ENCODE data around the gene EXD3. TPM values are rescaled to one million over a fixed set of nuclear protein-coding genes. Genes with fewer than 3 reads are reported as not detected.

EXD3 gene
- total and polyA plus RNA-seq, 2 of the 13 experiments (the other 11 are each of a cell fraction or from before 2014, with no cell fraction given) = 2.7 to 4.8 TPM

DNA sequence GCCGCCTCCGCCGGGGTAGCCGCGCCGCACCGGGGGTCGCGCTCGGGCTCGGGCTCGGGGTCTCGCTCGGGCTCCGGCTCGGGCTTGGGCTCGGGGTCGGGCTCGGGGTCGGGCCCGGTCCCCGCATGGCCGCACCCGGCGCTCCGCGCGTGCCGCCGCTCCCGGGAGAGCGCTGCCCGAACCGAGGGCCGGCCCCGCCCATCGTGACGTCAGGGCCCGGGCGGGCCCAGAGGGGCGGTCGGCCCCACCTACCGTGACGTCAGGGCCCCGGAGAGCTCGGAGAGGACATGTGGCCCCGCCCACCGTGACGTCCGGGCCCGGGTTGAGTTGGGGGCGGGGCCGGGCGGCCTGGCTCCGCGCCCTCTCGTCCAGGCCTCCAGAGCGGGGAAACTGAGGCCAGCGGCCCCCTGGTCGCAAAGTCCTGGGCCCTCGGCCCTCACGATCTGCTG is 36.2 kb upstream of the EXD3 start, which contains the start of gene NSMF (continued):
- TF ChIP-seq, protein P1, sequence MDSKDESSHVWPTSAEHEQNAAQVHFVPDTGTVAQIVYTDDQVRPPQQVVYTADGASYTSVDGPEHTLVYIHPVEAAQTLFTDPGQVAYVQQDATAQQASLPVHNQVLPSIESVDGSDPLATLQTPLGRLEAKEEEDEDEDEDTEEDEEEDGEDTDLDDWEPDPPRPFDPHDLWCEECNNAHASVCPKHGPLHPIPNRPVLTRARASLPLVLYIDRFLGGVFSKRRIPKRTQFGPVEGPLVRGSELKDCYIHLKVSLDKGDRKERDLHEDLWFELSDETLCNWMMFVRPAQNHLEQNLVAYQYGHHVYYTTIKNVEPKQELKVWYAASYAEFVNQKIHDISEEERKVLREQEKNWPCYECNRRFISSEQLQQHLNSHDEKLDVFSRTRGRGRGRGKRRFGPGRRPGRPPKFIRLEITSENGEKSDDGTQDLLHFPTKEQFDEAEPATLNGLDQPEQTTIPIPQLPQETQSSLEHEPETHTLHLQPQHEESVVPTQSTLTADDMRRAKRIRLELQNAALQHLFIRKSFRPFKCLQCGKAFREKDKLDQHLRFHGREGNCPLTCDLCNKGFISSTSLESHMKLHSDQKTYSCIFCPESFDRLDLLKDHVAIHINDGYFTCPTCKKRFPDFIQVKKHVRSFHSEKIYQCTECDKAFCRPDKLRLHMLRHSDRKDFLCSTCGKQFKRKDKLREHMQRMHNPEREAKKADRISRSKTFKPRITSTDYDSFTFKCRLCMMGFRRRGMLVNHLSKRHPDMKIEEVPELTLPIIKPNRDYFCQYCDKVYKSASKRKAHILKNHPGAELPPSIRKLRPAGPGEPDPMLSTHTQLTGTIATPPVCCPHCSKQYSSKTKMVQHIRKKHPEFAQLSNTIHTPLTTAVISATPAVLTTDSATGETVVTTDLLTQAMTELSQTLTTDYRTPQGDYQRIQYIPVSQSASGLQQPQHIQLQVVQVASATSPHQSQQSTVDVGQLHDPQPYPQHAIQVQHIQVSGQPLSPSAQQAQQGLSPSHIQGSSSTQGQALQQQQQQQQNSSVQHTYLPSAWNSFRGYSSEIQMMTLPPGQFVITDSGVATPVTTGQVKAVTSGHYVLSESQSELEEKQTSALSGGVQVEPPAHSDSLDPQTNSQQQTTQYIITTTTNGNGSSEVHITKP (CRISPR knock-in tag; IDR thresholded peaks at IDR 0.05; ENCODE audit: low read depth) = no peak
- no peak for TF ChIP-seq ZNF564 (CRISPR knock-in tag; IDR thresholded peaks at IDR 0.05)
- TF ChIP-seq PITX1 (CRISPR knock-in tag; IDR thresholded peaks at IDR 0.05) = no peak
- TF ChIP-seq ZNF17 (CRISPR knock-in tag; IDR thresholded peaks at IDR 0.05) = no peak
- peak; percentile 31; the same call in 1 of the 2 replicates for TF ChIP-seq ERF (CRISPR knock-in tag; IDR thresholded peaks at IDR 0.05)
- TF ChIP-seq, protein P2, sequence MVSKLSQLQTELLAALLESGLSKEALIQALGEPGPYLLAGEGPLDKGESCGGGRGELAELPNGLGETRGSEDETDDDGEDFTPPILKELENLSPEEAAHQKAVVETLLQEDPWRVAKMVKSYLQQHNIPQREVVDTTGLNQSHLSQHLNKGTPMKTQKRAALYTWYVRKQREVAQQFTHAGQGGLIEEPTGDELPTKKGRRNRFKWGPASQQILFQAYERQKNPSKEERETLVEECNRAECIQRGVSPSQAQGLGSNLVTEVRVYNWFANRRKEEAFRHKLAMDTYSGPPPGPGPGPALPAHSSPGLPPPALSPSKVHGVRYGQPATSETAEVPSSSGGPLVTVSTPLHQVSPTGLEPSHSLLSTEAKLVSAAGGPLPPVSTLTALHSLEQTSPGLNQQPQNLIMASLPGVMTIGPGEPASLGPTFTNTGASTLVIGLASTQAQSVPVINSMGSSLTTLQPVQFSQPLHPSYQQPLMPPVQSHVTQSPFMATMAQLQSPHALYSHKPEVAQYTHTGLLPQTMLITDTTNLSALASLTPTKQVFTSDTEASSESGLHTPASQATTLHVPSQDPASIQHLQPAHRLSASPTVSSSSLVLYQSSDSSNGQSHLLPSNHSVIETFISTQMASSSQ (IDR thresholded peaks at IDR 0.05; ENCODE audit: low read depth) = no peak
- TF ChIP-seq, protein P2 (CRISPR knock-in tag; IDR thresholded peaks at IDR 0.05; ENCODE audit: borderline replicate concordance) = no peak
- TF ChIP-seq ZNF773 (CRISPR knock-in tag; IDR thresholded peaks at IDR 0.05; ENCODE audit: borderline replicate concordance) = no peak
- TF ChIP-seq, protein P3, sequence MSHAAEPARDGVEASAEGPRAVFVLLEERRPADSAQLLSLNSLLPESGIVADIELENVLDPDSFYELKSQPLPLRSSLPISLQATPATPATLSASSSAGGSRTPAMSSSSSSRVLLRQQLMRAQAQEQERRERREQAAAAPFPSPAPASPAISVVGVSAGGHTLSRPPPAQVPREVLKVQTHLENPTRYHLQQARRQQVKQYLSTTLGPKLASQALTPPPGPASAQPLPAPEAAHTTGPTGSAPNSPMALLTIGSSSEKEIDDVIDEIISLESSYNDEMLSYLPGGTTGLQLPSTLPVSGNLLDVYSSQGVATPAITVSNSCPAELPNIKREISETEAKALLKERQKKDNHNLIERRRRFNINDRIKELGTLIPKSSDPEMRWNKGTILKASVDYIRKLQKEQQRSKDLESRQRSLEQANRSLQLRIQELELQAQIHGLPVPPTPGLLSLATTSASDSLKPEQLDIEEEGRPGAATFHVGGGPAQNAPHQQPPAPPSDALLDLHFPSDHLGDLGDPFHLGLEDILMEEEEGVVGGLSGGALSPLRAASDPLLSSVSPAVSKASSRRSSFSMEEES (CRISPR knock-in tag; IDR thresholded peaks at IDR 0.05) = 0 out of 2 replicates have a peak, but pooled peaks have one; percentile 15
- no peak for TF ChIP-seq GATAD1 (CRISPR knock-in tag; IDR thresholded peaks at IDR 0.05)
- TF ChIP-seq WIZ (CRISPR knock-in tag; IDR thresholded peaks at IDR 0.05) = no peak
- TF ChIP-seq, protein P4, sequence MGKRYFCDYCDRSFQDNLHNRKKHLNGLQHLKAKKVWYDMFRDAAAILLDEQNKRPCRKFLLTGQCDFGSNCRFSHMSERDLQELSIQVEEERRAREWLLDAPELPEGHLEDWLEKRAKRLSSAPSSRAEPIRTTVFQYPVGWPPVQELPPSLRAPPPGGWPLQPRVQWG (CRISPR knock-in tag; IDR thresholded peaks at IDR 0.05; ENCODE audit: borderline replicate concordance, low read depth) = no peak
- TF ChIP-seq BRD4 (CRISPR knock-in tag; IDR thresholded peaks at IDR 0.05) = 0 out of 2 replicates have a peak, but pooled peaks have one; percentile 79
- peak; percentile 13 for TF ChIP-seq MED8 (CRISPR knock-in tag; IDR thresholded peaks at IDR 0.05; ENCODE audit: insufficient replicate concordance)
- TF ChIP-seq, protein P5, sequence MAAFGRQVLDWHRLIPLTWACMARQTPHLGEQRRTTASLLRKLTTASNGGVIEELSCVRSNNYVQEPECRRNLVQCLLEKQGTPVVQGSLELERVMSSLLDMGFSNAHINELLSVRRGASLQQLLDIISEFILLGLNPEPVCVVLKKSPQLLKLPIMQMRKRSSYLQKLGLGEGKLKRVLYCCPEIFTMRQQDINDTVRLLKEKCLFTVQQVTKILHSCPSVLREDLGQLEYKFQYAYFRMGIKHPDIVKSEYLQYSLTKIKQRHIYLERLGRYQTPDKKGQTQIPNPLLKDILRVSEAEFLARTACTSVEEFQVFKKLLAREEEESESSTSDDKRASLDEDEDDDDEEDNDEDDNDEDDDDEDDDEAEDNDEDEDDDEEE (CRISPR knock-in tag; IDR thresholded peaks at IDR 0.05) = no peak
- TF ChIP-seq, protein P6, sequence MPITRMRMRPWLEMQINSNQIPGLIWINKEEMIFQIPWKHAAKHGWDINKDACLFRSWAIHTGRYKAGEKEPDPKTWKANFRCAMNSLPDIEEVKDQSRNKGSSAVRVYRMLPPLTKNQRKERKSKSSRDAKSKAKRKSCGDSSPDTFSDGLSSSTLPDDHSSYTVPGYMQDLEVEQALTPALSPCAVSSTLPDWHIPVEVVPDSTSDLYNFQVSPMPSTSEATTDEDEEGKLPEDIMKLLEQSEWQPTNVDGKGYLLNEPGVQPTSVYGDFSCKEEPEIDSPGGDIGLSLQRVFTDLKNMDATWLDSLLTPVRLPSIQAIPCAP (CRISPR knock-in tag; IDR thresholded peaks at IDR 0.05; ENCODE audit: low read depth) = no peak
- no peak for TF ChIP-seq HHEX (CRISPR knock-in tag; IDR thresholded peaks at IDR 0.05)
- TF ChIP-seq, protein P7, sequence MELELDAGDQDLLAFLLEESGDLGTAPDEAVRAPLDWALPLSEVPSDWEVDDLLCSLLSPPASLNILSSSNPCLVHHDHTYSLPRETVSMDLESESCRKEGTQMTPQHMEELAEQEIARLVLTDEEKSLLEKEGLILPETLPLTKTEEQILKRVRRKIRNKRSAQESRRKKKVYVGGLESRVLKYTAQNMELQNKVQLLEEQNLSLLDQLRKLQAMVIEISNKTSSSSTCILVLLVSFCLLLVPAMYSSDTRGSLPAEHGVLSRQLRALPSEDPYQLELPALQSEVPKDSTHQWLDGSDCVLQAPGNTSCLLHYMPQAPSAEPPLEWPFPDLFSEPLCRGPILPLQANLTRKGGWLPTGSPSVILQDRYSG (CRISPR knock-in tag; IDR thresholded peaks at IDR 0.05) = no peak
